Panc1 (cell line): ENCODE results near the gene NPHP4.

Source experiments
- CTCF ChIP-seq: fragments of 450-650 bp; IDR thresholded peaks from 2 replicates; pipeline ENCODE4 v1.5.1; 2017; ENCODE audit warnings: mild to moderate bottlenecking
- POLR2AphosphoS5 ChIP-seq: IDR thresholded peaks from 2 replicates; pipeline ENCODE4 v1.6.1; 2012; ENCODE audit warnings: mild to moderate bottlenecking, low read depth, low read length, moderate library complexity
- SIN3A ChIP-seq: IDR thresholded peaks from 2 replicates; pipeline ENCODE4 v1.6.1; 2012; ENCODE audit warnings: low read depth, mild to moderate bottlenecking, low read length, moderate library complexity, borderline replicate concordance; ENCODE audit not compliant: insufficient read depth

GRCh38 chr1:5840551-5841001, 151.6 kb downstream of the NPHP4 start:
- TF ChIP-seq CTCF: no peak
- no peak for TF ChIP-seq POLR2AphosphoS5
- no peak for TF ChIP-seq SIN3A
